Endothelial cell of umbilical vein (primary cell): Measurements from ENCODE around the gene TLCD3B. TPM values are rescaled to one million over a fixed set of nuclear protein-coding genes. Genes with fewer than 3 reads are reported as not detected.

ENCODE experiments used
- BruUV-seq: library from RNA; stranded (reverse); fragments of 400-500 nt; replicated peaks from 2 replicates; lab custom pipeline; 2021; lab: Mats Ljungman, UMichigan
- CTCF ChIA-PET: fragments of 300-600, 350-600 bp; sonication (Branson Sonifier 250); formaldehyde crosslinking; loops from one replicate; lab custom pipeline; 2021; ENCODE audit warnings: antibody characterized with exemption, inconsistent platforms; lab: Charles Lee
- POLR2A ChIA-PET: fragments of 300-600, 350-600 bp; sonication (Branson Sonifier 250); formaldehyde crosslinking; loops from one replicate; lab custom pipeline; 2021; ENCODE audit warnings: antibody characterized with exemption, inconsistent platforms; lab: Charles Lee
- DNase-seq: peaks from one replicate; pipeline ENCODE4 v3.0.0-alpha.2; 2011; ENCODE audit warnings: low read depth, low spot score
- FAIRE-seq: peaks from 2 replicates; lab custom pipeline; 2011; peaks lifted over from hg19 to GRCh38; lab: Jason Lieb, UNC
- H2AFZ ChIP-seq: 2 replicates; pipeline ENCODE4 v1.6.0; 2012; ENCODE audit warnings: low read depth, low read length, control low read depth, inconsistent platforms
- H3K27ac ChIP-seq: 2 replicates; pipeline ENCODE4 v1.5.1; 2011; ENCODE audit warnings: low read depth, mild to moderate bottlenecking, control low read depth, low read length, moderate library complexity; ENCODE audit not compliant: insufficient read depth
- H3K27me3 ChIP-seq, 2 experiments: 2 replicates each; pipeline versions ENCODE4 v1.6.0 to v1.6.1; 2011; ENCODE audit warnings: low read length in 2 of 2, mixed read lengths in 1 of 2; ENCODE audit not compliant: control insufficient read depth in 2 of 2, insufficient read depth in 2 of 2
- H3K36me3 ChIP-seq, 2 experiments: 2 replicates in 1 of 2; 3 replicates in 1 of 2; pipeline ENCODE4 v1.5.1; 2011; ENCODE audit warnings: low read length in 2 of 2, mild to moderate bottlenecking in 1 of 2, moderate library complexity in 1 of 2; ENCODE audit not compliant: control insufficient read depth in 2 of 2, insufficient read depth in 2 of 2; ENCODE audit errors: extremely low read depth in 1 of 2
- H3K4me1 ChIP-seq: 3 replicates; pipeline ENCODE4 v1.5.1; 2011; ENCODE audit warnings: mild to moderate bottlenecking, low read length; ENCODE audit not compliant: control insufficient read depth, insufficient read depth; ENCODE audit errors: extremely low read depth
- H3K4me2 ChIP-seq: 2 replicates; pipeline ENCODE4 v1.6.1; 2011; ENCODE audit warnings: low read length, control low read depth, mixed read lengths; ENCODE audit not compliant: insufficient read depth
- H3K4me3 ChIP-seq, 3 experiments: fragments of 200-600 bp in 1 of 3; sonication (generic), shearing (Covaris generic) in 1 of 3; replicated peaks in 1 of 3; 2 replicates each; pipeline ENCODE4 v1.5.1; 2011 to 2016; ENCODE audit warnings: control low read depth in 3 of 3, low read length in 3 of 3, mild to moderate bottlenecking in 2 of 3, inconsistent platforms in 1 of 3, low read depth in 1 of 3, moderate library complexity in 1 of 3; ENCODE audit not compliant: insufficient read depth in 1 of 3
- H3K79me2 ChIP-seq: 2 replicates; pipeline ENCODE4 v1.6.0; 2012; ENCODE audit warnings: low read length, inconsistent platforms; ENCODE audit not compliant: control insufficient read depth, insufficient read depth
- H3K9ac ChIP-seq: replicated peaks from 2 replicates; pipeline ENCODE3; 2011; ENCODE audit warnings: low read length, control low read depth; ENCODE audit not compliant: insufficient read depth; ENCODE audit errors: extremely low read depth
- H3K9me1 ChIP-seq: replicated peaks from 3 replicates; pipeline ENCODE4 v1.6.0; 2011; ENCODE audit warnings: mild to moderate bottlenecking, low read length; ENCODE audit not compliant: control insufficient read depth, insufficient read depth; ENCODE audit errors: extremely low read depth
- H3K9me3 ChIP-seq: replicated peaks from 2 replicates; pipeline ENCODE4 v1.5.1; 2012; ENCODE audit warnings: low read length, inconsistent platforms; ENCODE audit not compliant: control insufficient read depth, insufficient read depth
- H4K20me1 ChIP-seq: replicated peaks from 2 replicates; pipeline ENCODE3; 2011; ENCODE audit warnings: mild to moderate bottlenecking, low read length; ENCODE audit not compliant: control insufficient read depth, insufficient read depth; ENCODE audit errors: extremely low read depth
- CTCF ChIP-seq, 2 donors: IDR thresholded peaks; 1 replicate in 1 of 2; 2 replicates in 1 of 2; pipeline ENCODE4 v1.5.1; 2011; ENCODE audit warnings: low read length in 2 of 2, mild to moderate bottlenecking in 2 of 2, moderate library complexity in 2 of 2, control low read depth in 1 of 2, inconsistent platforms in 1 of 2, low read depth in 1 of 2; ENCODE audit not compliant: insufficient read depth in 1 of 2; ENCODE audit errors: extremely low read depth in 1 of 2
- EZH2 ChIP-seq: IDR thresholded peaks from 2 replicates; pipeline ENCODE4 v1.6.1; 2012; ENCODE audit warnings: borderline replicate concordance, low read depth, mild to moderate bottlenecking, moderate library complexity, low read length, inconsistent platforms; ENCODE audit not compliant: severe bottlenecking
- FOS ChIP-seq: IDR thresholded peaks from 2 replicates; pipeline ENCODE4 v1.6.1; 2011; ENCODE audit warnings: mild to moderate bottlenecking, low read length, moderate library complexity, borderline replicate concordance; ENCODE audit not compliant: insufficient read depth
- GATA2 ChIP-seq: IDR thresholded peaks from 2 replicates; pipeline ENCODE4 v1.7.0; 2011; ENCODE audit warnings: low read depth, mild to moderate bottlenecking, moderate library complexity, mixed read lengths, low read length; ENCODE audit not compliant: insufficient read length, insufficient read depth
- JUN ChIP-seq: IDR thresholded peaks from 2 replicates; pipeline ENCODE4 v1.6.1; 2011; ENCODE audit warnings: borderline replicate concordance, low read depth; ENCODE audit not compliant: insufficient read length, insufficient read depth
- MYC ChIP-seq: IDR thresholded peaks from one replicate; pipeline ENCODE4 v1.6.1; 2011; ENCODE audit warnings: mild to moderate bottlenecking, low read depth, low read length
- POLR2A ChIP-seq: IDR thresholded peaks from 2 replicates; pipeline ENCODE4 v1.6.1; 2012; ENCODE audit warnings: low read depth, mild to moderate bottlenecking, control low read depth, low read length
- POLR2AphosphoS5 ChIP-seq: IDR thresholded peaks from 2 replicates; pipeline ENCODE4 v1.6.1; 2012; ENCODE audit warnings: low read depth, mild to moderate bottlenecking, control low read depth, low read length, moderate library complexity; ENCODE audit not compliant: insufficient read depth
- dilution Hi-C: fragments of 300-500 bp; cut with MboI; formaldehyde crosslinking; loops from one replicate; pipeline ENCODE4 v1.15.0; 2019; ENCODE audit warnings: low sequenced_read_pairs; ENCODE audit not compliant: extremely low pct_ligation_motif_present
- intact Hi-C: fragments of 100-400 bp; cut with micrococcal nuclease; formaldehyde crosslinking; loops from one replicate; pipeline ENCODE4 v1.10.0; 2022
- polyA plus RNA-seq, 4 experiments: library from polyadenylated mRNA; depleted of rRNA in 3 of 4; stranded (reverse) in 3 of 4; unstranded in 1 of 4; fragments of >200 nt; gene quantifications; 2 replicates each; pipeline versions ENCODE4 v1.2.1 to v1.2.3, GENCODE V29; 2011 to 2012; ENCODE audit warnings: missing spikeins in 1 of 4
- total RNA-seq: library from RNA; stranded (reverse); gene quantifications from 2 replicates; pipeline ENCODE4 v1.2.3, GENCODE V29; 2021
- TF ChIP-seq, protein P1 (sequence below): IDR thresholded peaks from 2 replicates; pipeline ENCODE4 v1.6.1; 2011; ENCODE audit not compliant: insufficient read depth, insufficient read length

The TLCD3B gene
- total and polyA plus RNA-seq, 2 donors (not counting 3 experiments of a cell fraction or from before 2014, with no cell fraction given), result 0.37 to 0.86 TPM

DNA sequence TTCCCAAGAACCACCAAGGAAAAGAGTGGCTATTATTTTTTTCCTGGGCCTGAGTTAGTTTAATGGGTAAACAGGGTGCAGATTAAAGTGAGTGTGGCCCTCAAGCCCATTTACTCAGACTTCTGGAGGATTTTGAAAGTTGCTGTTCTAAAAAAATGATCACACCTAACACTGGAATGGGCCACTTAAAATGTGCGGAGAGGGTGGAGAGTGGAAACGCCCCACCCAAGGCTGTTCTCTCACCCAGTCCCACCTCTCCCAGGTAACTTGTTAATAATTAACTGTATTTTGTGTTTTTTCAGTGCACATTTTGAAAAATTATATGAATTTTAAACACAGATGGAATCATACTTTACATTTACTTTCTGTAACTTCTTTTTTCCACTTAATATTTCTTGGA lies 41.0 kb downstream of the TLCD3B start:
- Histone ChIP-seq H3K4me1 (peaks cover 10% of the 10 kb centered on the region), H3K36me3 (peaks cover 24 to 73% of the 10 kb centered on the region in 2 experiments), H3K4me3 (no peak overlapping the region), H4K20me1 (no peaks in the 10 kb centered on the region), H3K79me2 (no peaks in the 10 kb centered on the region), H3K27ac (no peak overlapping the region), H3K9me1 (no peaks in the 10 kb centered on the region), H3K9ac (no peak overlapping the region), H3K27me3 (no peaks in the 10 kb centered on the region), H3K9me3 (no peaks in the 10 kb centered on the region), H3K4me2 (no peak overlapping the region), H2AFZ (no peak overlapping the region)
- FAIRE-seq (no peak), DNase-seq (no peak)
- dilution Hi-C loops (loop anchor here (10.0 kb wide), 1 partner anchor 185 kb away; the partner anchor contains the start of gene MAZ), intact Hi-C loops (no loop called here)
- ChIA-PET POLR2A (no interaction called here), CTCF (interaction anchor here (1.4 kb wide), 1 partner anchor 142 kb away, joined by 3 read pairs; no protein-coding TSS in a partner anchor)
- TF ChIP-seq EZH2 (no peak), MYC (no peak), JUN (no peak), FOS (no peak), CTCF (IDR thresholded peaks at IDR 0.05; ENCODE audit: extremely low read depth in 1 of 2, insufficient read depth in 1 of 2, low read depth in 1 of 2, low read length in 2 of 2) (no peak), GATA2 (no peak), POLR2AphosphoS5 (no peak), POLR2A (no peak)
- TF ChIP-seq, protein P1, sequence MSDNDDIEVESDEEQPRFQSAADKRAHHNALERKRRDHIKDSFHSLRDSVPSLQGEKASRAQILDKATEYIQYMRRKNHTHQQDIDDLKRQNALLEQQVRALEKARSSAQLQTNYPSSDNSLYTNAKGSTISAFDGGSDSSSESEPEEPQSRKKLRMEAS, result no peak
- no TSS peak for BruUV-seq
